ENCODE measurements around the gene EPB41L5.

Gene EPB41L5

DNA sequence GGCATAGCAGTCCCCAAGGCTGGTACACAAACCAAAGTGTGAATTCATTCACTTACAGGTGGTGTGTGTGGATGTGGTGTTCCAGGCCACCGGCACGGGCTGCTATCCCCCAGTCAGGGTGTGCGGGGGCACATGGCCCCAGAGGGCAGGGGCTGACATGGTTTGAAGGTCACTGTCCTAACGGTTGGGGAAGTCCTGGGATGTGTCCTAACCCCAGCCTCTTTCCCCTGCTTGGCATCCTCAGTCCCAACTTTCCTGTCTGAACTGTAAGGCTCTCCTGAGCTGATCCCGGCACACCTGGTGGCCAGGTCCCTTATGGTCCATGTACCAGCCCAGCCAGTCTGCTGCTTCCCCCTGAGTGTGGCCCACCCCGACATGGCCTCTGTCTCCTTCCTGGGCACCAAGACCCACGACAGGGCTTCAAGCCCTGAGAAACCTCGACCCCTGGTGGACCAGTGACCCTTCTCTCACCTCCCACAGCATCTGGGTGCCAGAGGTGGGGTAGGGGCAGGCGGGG is 212.7 kb downstream of the EPB41L5 start:
- no peak for DNase-seq (ENCODE audit: low read depth)

DNA sequence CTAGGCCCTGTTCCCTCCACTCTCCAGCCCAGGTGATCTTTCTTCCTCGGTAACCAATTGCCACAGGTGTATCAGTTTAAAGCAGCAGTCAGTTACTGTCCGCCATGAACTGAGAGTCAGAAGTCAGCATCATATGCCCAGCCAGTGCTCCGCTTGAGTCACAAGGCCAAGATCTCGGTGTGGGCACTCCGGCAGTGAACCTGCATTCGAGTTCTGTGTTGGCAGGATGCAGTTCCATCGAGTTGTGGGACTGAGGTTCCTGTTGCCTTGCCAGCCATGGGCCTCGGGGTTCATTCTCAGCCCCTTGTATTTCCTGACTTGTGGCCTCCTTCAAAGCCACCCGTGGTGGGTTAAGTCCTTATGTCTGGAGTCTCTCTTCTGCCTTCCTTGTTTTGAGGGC is 213.4 kb downstream of the EPB41L5 start:
- DNase-seq (ENCODE audit: low read depth) = no peak

DNA sequence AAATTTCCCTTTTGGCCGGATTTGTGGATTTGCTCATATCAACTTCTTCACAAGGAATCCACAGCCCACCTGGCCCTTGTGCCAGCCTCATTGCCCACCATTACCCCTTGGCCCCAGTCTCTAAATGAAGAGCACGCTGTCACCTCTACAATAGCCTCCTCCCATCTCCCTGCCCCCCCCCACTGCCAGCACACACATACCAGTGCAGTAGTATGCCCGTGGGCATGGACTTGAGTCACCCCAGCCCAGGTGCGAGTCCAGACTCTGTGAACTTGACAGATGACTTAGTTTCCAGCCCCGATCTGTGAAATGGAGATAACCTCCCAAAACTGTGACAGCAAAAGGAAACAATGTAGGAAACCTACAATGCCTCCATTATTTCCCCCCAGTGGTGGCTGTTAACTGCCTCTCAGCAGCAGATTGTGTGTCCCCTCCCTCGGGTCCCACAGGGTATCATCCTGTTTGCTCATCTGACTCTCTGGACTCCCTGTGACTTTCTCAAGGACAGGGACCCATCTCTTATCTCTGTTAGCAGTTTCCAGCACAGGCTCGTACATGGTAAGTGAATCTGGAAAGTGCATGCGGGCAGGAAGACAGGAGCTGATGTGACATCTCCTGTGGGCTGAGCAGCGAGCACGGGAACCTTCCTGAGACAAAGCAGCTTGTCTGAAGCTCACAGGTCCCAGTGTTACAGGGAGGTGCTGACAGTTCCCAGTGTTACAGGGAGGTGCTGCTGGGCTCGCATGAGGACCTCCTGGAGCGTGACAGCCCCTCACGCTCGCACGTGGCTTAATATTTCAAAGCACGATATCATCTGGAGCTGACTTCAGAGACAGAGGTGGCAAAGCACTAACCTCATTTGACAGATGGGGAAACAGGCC is 214.5 kb downstream of the EPB41L5 start:
- no peak for DNase-seq (ENCODE audit: low read depth)

DNA sequence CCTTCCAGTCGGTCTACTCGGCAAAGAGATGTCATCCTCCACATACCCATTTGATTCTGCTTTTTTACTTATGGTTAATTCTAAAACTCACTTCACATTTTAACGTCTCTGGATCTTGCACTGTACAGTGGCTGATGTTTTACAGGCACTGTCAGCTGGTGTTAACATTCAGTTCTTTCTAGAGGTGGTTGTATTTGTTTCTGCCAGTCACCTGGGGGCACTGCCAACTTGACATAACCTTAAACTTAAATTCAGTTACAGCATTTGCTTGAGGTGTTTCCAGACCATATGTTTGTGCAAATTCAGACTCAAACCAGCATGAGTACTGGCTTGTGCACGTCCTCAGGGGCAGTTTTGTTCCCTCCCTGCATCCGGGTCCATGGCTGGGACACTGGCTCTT is 215.6 kb downstream of the EPB41L5 start:
- no peak for DNase-seq (ENCODE audit: low read depth)
